ENCODE data around the gene PCDHGC3. TPM values are rescaled to one million over a fixed set of nuclear protein-coding genes. Genes with fewer than 3 reads are reported as not detected.
A peak's percentile ranks its signal among the peaks of the same experiment; 100 is the strongest.

Gene PCDHGC3
- total and polyA plus RNA-seq, 7 donors: 5.1 to 47.8 (median 31.4) TPM

- Histone ChIP-seq H3K27ac (no peak overlapping the region), H3K9me3 (no peaks in the 10 kb centered on the region), H3K27me3 (no peaks in the 10 kb centered on the region), H3K36me3 (peaks cover 0 to 52% (median 3%) of the 10 kb centered on the region in 4 donors), H3K4me3 (no peak overlapping the region), H3K4me1 (peaks cover 0 to 30% (median 22%) of the 10 kb centered on the region in 4 donors)
- TF ChIP-seq POLR2A (IDR thresholded peaks at IDR 0.05): no peak
- no peak for TF ChIP-seq CTCF (IDR thresholded peaks at IDR 0.05)
- TF ChIP-seq EP300 (IDR thresholded peaks at IDR 0.05): no peak
- no peak for TF ChIP-seq POLR2AphosphoS5 (IDR thresholded peaks at IDR 0.05)
- intact Hi-C loops (cut with DNase I): no loop called here
- 82 to 92% methylated on average over 8 of the region's 8 CpGs for WGBS, 2 donors
- DNase-seq: peak; percentile 10
These were observed 19.7 kb downstream of the PCDHGC3 start for GRCh38 chr5:141495453-141495811.

- H3K4me1 ChIP-seq: peaks cover 0 to 30% (median 22%) of the 10 kb centered on the region in 4 donors
- H3K27ac ChIP-seq: no peak overlapping the region
- intact Hi-C loops (cut with DNase I): no loop called here
- peak; percentile 37 for DNase-seq
- no peak overlapping the region for H3K4me3 ChIP-seq
- H3K9me3 ChIP-seq: no peaks in the 10 kb centered on the region
- peaks cover 0 to 47% (median 2%) of the 10 kb centered on the region in 4 donors for H3K36me3 ChIP-seq
- no peaks in the 10 kb centered on the region for H3K27me3 ChIP-seq
- no peak for TF ChIP-seq EP300 (IDR thresholded peaks at IDR 0.05)
- TF ChIP-seq POLR2A (IDR thresholded peaks at IDR 0.05): no peak
- TF ChIP-seq POLR2AphosphoS5 (IDR thresholded peaks at IDR 0.05): no peak
- TF ChIP-seq CTCF (IDR thresholded peaks at IDR 0.05): no peak
- WGBS, 2 donors: 79 to 93% methylated on average over 4 of the region's 4 CpGs
These were observed 20.3 kb downstream of the PCDHGC3 start for GRCh38 chr5:141496038-141496437.

- intact Hi-C loops (cut with DNase I): no loop called here
- TF ChIP-seq CTCF (IDR thresholded peaks at IDR 0.05): no peak
- TF ChIP-seq POLR2AphosphoS5 (IDR thresholded peaks at IDR 0.05): no peak
- TF ChIP-seq EP300 (IDR thresholded peaks at IDR 0.05): no peak
- no peak for TF ChIP-seq POLR2A (IDR thresholded peaks at IDR 0.05)
- peak; percentile 47 for DNase-seq
- Histone ChIP-seq H3K36me3 (peaks cover 0 to 46% (median 5%) of the 10 kb centered on the region in 4 donors), H3K27ac (no peak overlapping the region), H3K4me1 (peaks cover 0 to 4% (median 3%) of the 10 kb centered on the region in 4 donors), H3K9me3 (no peaks in the 10 kb centered on the region), H3K4me3 (no peak overlapping the region), H3K27me3 (no peaks in the 10 kb centered on the region)
- 89 to 94% methylated on average over 7 of the region's 7 CpGs for WGBS, 2 donors
These were observed 26.0 kb downstream of the PCDHGC3 start for GRCh38 chr5:141501761-141502160.

GRCh38 chr5:141503681-141504080, 27.9 kb downstream of the PCDHGC3 start:
- TF ChIP-seq CTCF (IDR thresholded peaks at IDR 0.05): no peak
- no peak for TF ChIP-seq POLR2AphosphoS5 (IDR thresholded peaks at IDR 0.05)
- no peak for TF ChIP-seq EP300 (IDR thresholded peaks at IDR 0.05)
- no peak for TF ChIP-seq POLR2A (IDR thresholded peaks at IDR 0.05)
- H3K36me3 ChIP-seq: peaks cover 0 to 31% (median 6%) of the 10 kb centered on the region in 4 donors

GRCh38 chr5:141504216-141504615, 28.4 kb downstream of the PCDHGC3 start:
- intact Hi-C loops (cut with DNase I): no loop called here
- peaks cover 0 to 31% (median 6%) of the 10 kb centered on the region in 4 donors for H3K36me3 ChIP-seq

More at GRCh38 chr5:141503681-141504080, 27.9 kb downstream of the PCDHGC3 start:
- no peak for DNase-seq
- Histone ChIP-seq H3K9me3 (no peaks in the 10 kb centered on the region), H3K27ac (no peak overlapping the region), H3K4me1 (peaks cover 0 to 23% (median 22%) of the 10 kb centered on the region in 4 donors), H3K27me3 (no peaks in the 10 kb centered on the region), H3K4me3 (no peak overlapping the region)
- 89 to 97% methylated on average over 2 of the region's 2 CpGs for WGBS, 2 donors
- intact Hi-C loops (cut with DNase I): no loop called here

More at GRCh38 chr5:141504216-141504615, 28.4 kb downstream of the PCDHGC3 start:
- 91 to 93% methylated on average over 4 of the region's 4 CpGs for WGBS, 2 donors
- Histone ChIP-seq H3K27me3 (no peaks in the 10 kb centered on the region), H3K9me3 (no peaks in the 10 kb centered on the region), H3K4me1 (peaks cover 0 to 29% (median 27%) of the 10 kb centered on the region in 4 donors), H3K27ac (no peak overlapping the region), H3K4me3 (no peak overlapping the region)
- no peak for DNase-seq
- TF ChIP-seq CTCF (IDR thresholded peaks at IDR 0.05) (no peak), POLR2AphosphoS5 (IDR thresholded peaks at IDR 0.05) (no peak), POLR2A (IDR thresholded peaks at IDR 0.05) (no peak), EP300 (IDR thresholded peaks at IDR 0.05) (no peak)

Measured in sigmoid colon (tissue), 7 donors.